SKM-1 treated with dmso at 0.1 percent for 144 hours (cell line): ENCODE data around the gene ELMO1.

Source experiments
- DNase-seq: peaks from one replicate; lab custom pipeline; 2025; ENCODE audit not compliant: unreplicated experiment; lab: John Stamatoyannopoulos, UW

The ELMO1 gene

GRCh38 chr7:37230221-37230620, 218.4 kb downstream of the ELMO1 start:
- no peak for DNase-seq

- no peak for DNase-seq
These were observed 219.3 kb downstream of the ELMO1 start for GRCh38 chr7:37229381-37229780.

- no peak for DNase-seq
These were observed 223.2 kb downstream of the ELMO1 start for GRCh38 chr7:37225285-37225969.

- no peak for DNase-seq
These were observed 223.9 kb downstream of the ELMO1 start for GRCh38 chr7:37224746-37225145.

- DNase-seq = no peak
These were observed 228.0 kb downstream of the ELMO1 start for GRCh38 chr7:37220664-37221063.

- no peak for DNase-seq
These were observed 229.7 kb downstream of the ELMO1 start for GRCh38 chr7:37218956-37219355.

- DNase-seq = no peak
These were observed 231.7 kb downstream of the ELMO1 start for GRCh38 chr7:37216923-37217322.

- DNase-seq = no peak
These were observed 232.4 kb downstream of the ELMO1 start for GRCh38 chr7:37216156-37216852.

DNA sequence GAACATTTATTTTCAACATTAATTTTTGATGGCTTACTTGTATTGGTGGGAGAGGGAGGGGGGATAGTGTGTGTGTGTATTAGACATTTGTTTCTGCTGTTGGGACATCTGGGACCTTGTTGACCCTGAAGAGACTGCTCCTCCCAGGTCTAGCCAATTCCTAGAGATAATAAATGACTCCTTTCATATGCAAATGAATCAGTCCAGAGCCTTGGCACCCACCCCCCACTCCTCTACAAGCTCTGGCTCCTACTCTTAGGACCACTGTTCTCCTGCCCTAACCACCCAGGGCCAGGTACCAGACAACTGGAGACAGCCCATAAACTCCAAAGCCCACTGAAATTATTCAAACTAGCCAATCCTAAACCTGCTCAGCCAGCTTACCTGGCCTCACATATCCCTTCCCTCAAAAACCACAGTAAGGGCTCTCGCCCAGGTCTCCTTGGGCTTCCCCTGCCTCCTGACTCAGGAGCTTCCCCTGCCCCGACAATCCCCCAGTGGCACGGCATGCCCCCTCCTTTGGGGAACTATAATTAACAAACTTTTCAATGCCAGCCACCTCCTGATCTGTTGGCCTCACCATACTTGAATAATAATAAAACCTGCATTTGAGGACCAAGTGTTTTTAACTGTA, 233.3 kb downstream of the ELMO1 start:
- no peak for DNase-seq

DNA sequence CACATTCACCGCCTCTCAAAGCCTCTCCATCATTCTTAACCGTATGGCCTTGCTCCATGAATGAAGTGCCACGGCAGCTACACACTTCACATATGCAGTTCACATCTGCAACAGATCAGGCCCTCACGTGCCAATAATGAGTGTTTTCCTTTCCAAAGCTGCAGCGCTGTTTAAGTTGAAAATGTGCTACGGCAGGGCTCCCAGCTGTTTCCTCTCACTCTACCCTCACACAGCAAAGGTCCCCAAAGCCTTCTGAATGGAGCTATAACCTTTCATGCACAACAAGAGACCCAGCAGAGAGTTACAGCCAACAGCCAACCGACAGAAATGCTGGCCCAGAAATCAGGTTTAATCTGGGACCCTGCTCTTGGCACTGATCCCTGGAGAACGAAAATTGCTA, 236.1 kb downstream of the ELMO1 start:
- DNase-seq = no peak

- no peak for DNase-seq
These were observed 236.6 kb downstream of the ELMO1 start for GRCh38 chr7:37212051-37212450.

DNA sequence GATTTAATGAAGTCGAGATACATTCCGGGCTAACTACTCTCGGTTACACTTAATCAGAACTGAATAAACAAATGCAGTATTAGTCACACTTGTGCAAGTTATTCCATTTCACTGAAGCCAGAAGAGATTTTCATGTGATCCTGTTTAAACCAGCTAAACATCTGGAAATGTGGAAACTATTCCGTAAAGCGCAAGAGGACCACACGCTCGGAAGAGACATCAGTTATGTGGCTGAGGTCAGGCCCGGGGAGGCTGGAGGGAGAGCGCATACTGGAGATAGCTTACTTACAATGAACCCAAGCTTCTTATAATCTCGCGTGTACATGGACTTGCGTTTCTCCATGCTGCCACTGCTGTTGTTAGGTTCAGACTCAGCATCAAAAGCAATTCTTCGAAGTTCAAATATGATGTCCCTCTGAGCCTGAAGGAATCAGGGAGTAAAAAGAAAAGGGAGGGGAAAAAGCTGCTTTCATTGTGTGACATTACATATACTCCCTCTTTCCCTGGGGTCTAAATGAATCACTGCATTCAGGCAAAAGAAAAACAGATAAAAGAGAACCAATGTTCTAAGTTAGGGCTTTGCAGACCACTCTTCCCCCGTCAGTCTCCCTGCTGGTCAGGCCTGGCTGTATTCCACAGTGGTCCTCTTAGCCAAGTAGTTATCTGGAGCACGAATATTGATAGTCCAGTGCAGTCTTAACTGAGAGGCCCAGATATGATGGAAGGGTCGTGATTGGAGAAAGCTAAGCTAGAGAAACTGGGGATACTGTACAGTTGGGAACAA, 237.4 kb downstream of the ELMO1 start:
- no peak for DNase-seq

GRCh38 chr7:37209195-37209594, 239.5 kb downstream of the ELMO1 start:
- DNase-seq = no peak

DNA sequence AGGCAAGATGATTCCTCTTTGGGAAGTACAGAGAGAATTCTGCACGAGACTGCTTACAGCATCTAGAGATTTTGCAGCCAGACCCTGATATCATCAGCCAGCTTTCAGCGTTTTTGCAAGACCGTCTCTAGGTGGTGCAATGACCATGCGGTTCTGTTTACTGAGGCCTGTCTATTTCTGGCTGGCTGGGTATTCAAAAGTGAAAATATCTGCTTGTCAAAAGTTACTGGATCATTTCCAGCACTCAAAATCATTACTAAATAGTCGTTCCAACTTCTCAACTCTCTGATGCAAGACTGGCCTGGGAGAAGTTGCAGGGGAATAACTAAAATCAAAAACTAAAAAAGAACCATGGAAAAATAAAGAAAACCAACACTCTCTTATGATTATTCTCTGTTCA, 240.1 kb downstream of the ELMO1 start:
- DNase-seq = peak; percentile 72

DNA sequence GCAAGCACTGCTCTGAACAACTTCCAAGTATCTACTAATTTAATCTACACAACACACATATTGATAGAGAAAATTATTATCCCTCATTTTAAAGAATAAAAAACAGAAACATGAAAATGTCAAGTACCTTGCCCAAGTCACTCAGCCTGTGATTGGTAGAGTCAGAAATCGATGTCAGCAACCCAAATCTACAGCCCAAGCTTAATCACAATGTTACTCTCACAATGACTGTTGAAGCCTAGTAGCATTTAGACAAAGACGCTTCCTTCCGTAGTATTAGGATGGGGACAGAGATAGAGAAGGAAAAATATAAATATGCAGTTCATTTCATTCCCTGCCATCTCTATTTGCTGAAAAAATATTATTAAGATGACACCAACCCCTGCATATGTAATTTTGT, 242.5 kb downstream of the ELMO1 start:
- no peak for DNase-seq

- DNase-seq = no peak
These were observed 243.2 kb downstream of the ELMO1 start for GRCh38 chr7:37205451-37205850.

DNA sequence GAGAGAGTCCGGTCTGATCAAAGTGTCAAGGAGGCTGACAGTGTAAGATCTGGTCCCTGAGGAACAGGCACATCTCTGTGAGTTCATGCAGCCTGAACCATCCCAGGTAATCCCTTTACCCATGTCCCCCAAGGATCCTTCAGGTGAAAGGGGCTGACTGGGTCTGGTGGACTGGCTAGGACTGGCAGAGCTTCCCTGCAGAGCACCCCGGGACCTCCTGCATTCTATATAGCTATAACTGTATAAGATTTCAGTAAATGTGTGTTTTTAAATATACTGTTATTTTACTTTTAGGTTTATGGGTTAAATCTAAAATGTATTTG, 246.8 kb downstream of the ELMO1 start:
- DNase-seq = no peak

- peak; percentile 47 for DNase-seq
These were observed 247.4 kb downstream of the ELMO1 start for GRCh38 chr7:37201003-37201875.

- DNase-seq = peak; percentile 58
These were observed 249.7 kb downstream of the ELMO1 start for GRCh38 chr7:37198906-37199485.
